OCI-LY3 (cell line): ENCODE measurements around the gene IL18.
A peak's percentile ranks its signal among the peaks of the same experiment; 100 is the strongest.

Experiments
- H2AFZ ChIP-seq: fragments of 200-600, 300-600 bp; shearing (Covaris generic); 2 replicates; pipeline ENCODE4 v1.6.0; 2014; ENCODE audit warnings: antibody characterized with exemption, low read depth, low read length
- H3K27ac ChIP-seq: fragments of 200-600, 300-600 bp; sonication (generic); 2 replicates; pipeline ENCODE4 v1.5.1; 2014; ENCODE audit warnings: mild to moderate bottlenecking, low read length, moderate library complexity, mixed read lengths
- H3K27me3 ChIP-seq: fragments of 200-600, 300-600 bp; sonication (generic); 2 replicates; pipeline ENCODE4 v1.6.1; 2014; ENCODE audit warnings: low read depth, low read length, mixed read lengths
- H3K36me3 ChIP-seq: fragments of 200-600, 300-600 bp; sonication (generic); replicated peaks from 2 replicates; pipeline ENCODE3; 2014; ENCODE audit warnings: low read depth, low read length, mixed read lengths
- H3K4me1 ChIP-seq: fragments of 300-600, 200-600 bp; sonication (generic); 2 replicates; pipeline ENCODE4 v1.6.1; 2014; ENCODE audit warnings: low read length, mixed read lengths
- H3K4me2 ChIP-seq: fragments of 200-600, 300-600 bp; sonication (generic); 2 replicates; pipeline ENCODE4 v1.6.1; 2014; ENCODE audit warnings: low read length, mixed read lengths
- H3K4me3 ChIP-seq: fragments of 300-600, 200-600 bp; sonication (generic); 2 replicates; pipeline ENCODE4 v1.5.1; 2014; ENCODE audit warnings: antibody characterized with exemption, mild to moderate bottlenecking, low read length, moderate library complexity
- H3K79me2 ChIP-seq: fragments of 300-600, 200-600 bp; shearing (Covaris generic); 2 replicates; pipeline ENCODE4 v1.6.1; 2014; ENCODE audit warnings: mild to moderate bottlenecking, low read length, mixed read lengths
- H3K9ac ChIP-seq: fragments of 300-600, 200-600 bp; shearing (Covaris generic); 2 replicates; pipeline ENCODE4 v1.6.0; 2014; ENCODE audit warnings: mild to moderate bottlenecking, low read length, moderate library complexity
- H3K9me3 ChIP-seq: fragments of 200-600, 300-600 bp; shearing (Covaris generic); 2 replicates; pipeline ENCODE4 v1.6.1; 2014; ENCODE audit warnings: low read length, mixed read lengths; ENCODE audit not compliant: insufficient read depth
- H4K20me1 ChIP-seq: fragments of 200-600, 300-600 bp; sonication (generic); 2 replicates; pipeline ENCODE4 v1.6.1; 2016; ENCODE audit warnings: low read length, mixed read lengths; ENCODE audit not compliant: insufficient read depth
- EZH2phosphoT487 ChIP-seq: fragments of 200-600 bp; shearing (Covaris generic); IDR thresholded peaks from 2 replicates; pipeline ENCODE4 v1.6.1; 2018; ENCODE audit warnings: antibody characterized with exemption, mixed run types, low read depth
- TF ChIP-seq, protein P1 (sequence below): fragments of 200-600, 300-600 bp; sonication (generic); IDR thresholded peaks from 2 replicates; pipeline ENCODE4 v1.5.1; 2014; ENCODE audit warnings: antibody characterized with exemption, low read length, low read depth

IL18 gene

GRCh38 chr11:112143597-112143996 is 20.3 kb downstream of the IL18 start:
- Histone ChIP-seq H3K9ac (no peak overlapping the region), H3K27ac (no peak overlapping the region), H3K27me3 (no peaks in the 10 kb centered on the region), H3K4me1 (no peaks in the 10 kb centered on the region), H2AFZ (no peak overlapping the region), H3K4me2 (no peak overlapping the region), H3K79me2 (no peaks in the 10 kb centered on the region), H3K9me3 (no peaks in the 10 kb centered on the region), H4K20me1 (no peaks in the 10 kb centered on the region), H3K4me3 (no peak overlapping the region), H3K36me3 (no peaks in the 10 kb centered on the region)
- TF ChIP-seq, protein P1, sequence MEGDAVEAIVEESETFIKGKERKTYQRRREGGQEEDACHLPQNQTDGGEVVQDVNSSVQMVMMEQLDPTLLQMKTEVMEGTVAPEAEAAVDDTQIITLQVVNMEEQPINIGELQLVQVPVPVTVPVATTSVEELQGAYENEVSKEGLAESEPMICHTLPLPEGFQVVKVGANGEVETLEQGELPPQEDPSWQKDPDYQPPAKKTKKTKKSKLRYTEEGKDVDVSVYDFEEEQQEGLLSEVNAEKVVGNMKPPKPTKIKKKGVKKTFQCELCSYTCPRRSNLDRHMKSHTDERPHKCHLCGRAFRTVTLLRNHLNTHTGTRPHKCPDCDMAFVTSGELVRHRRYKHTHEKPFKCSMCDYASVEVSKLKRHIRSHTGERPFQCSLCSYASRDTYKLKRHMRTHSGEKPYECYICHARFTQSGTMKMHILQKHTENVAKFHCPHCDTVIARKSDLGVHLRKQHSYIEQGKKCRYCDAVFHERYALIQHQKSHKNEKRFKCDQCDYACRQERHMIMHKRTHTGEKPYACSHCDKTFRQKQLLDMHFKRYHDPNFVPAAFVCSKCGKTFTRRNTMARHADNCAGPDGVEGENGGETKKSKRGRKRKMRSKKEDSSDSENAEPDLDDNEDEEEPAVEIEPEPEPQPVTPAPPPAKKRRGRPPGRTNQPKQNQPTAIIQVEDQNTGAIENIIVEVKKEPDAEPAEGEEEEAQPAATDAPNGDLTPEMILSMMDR: no peak
- TF ChIP-seq EZH2phosphoT487: no peak

DNA sequence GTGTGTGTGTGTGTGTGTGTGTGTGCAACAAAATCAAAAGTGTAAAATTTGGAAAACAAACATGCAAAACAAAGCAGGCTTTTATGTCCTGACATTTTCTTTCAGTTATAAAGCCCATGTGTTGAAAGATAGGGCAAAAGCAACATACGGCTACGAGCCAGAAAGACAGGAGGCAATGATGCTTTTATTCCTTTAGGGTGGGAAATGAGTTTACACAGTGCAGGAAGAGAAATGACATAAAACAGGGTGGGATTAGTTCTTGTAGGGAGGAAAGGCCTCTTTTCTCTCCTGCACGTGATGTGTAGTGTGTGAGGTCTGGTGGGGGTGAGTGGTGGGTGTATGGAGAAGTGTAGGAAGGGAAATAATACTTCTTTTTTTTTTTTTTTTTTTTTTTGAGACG is 29.4 kb downstream of the IL18 start:
- Histone ChIP-seq H4K20me1 (no peaks in the 10 kb centered on the region), H3K9ac (no peak overlapping the region), H3K4me1 (peaks cover 7% of the 10 kb centered on the region), H3K4me2 (no peak overlapping the region), H2AFZ (no peak overlapping the region), H3K79me2 (no peaks in the 10 kb centered on the region), H3K4me3 (no peak overlapping the region), H3K36me3 (no peaks in the 10 kb centered on the region), H3K9me3 (no peaks in the 10 kb centered on the region), H3K27me3 (no peaks in the 10 kb centered on the region), H3K27ac (no peak overlapping the region)
- TF ChIP-seq, protein P1: no peak
- TF ChIP-seq EZH2phosphoT487: no peak

DNA sequence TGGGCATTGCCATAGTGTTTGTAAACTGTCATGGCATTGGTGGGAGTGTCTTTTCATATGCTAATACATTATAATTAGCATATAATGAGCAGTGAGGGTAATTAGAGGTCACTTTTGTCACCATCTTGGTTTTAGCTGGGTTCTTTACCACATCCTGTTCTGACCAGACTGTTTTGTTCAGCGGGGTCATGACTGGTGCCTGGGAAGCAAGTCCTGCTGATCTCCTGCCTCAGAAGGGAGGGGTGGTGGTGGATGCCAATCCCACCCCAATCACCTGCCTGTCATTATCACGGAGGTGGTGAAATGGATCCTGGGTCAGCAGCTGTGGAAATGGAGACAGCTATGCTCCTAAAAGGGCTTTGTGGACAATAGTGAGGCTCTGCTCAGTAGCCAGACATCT is 31.2 kb downstream of the IL18 start:
- no peak overlapping the region for H3K9ac ChIP-seq
- H3K36me3 ChIP-seq: no peaks in the 10 kb centered on the region
- H3K4me3 ChIP-seq: no peak overlapping the region
- no peaks in the 10 kb centered on the region for H3K79me2 ChIP-seq
- no peaks in the 10 kb centered on the region for H4K20me1 ChIP-seq
- TF ChIP-seq, protein P1: no peak
- no peak for TF ChIP-seq EZH2phosphoT487
- no peak overlapping the region for H3K27ac ChIP-seq
- H2AFZ ChIP-seq: no peak overlapping the region
- no peaks in the 10 kb centered on the region for H3K27me3 ChIP-seq
- no peaks in the 10 kb centered on the region for H3K9me3 ChIP-seq
- peaks cover 9% of the 10 kb centered on the region for H3K4me1 ChIP-seq
- no peak overlapping the region for H3K4me2 ChIP-seq

DNA sequence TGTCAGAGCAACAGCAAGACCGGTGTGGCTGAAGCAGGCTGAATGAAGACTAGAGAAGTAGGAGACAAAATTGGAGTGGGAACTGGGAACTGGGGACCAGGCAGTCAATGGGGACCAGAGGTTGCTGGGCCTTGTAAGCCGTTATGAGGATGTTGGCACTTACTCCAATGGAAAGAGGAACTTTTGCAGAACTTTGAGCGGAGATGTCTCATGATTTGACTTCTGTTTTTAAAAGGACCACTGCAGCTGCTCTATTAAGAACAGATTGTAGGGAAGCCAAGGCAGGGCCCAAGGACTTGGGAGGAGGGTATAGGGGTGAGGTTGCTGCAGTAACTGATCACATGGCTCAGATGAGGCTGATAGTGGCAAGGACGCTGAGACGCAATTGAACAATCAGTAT is 34.2 kb downstream of the IL18 start:
- Histone ChIP-seq H3K9ac (no peak overlapping the region), H3K27ac (no peak overlapping the region), H3K4me2 (peak overlapping the region; percentile 4; the same call in 1 of the 2 replicates), H2AFZ (no peak overlapping the region), H3K4me1 (peaks cover 13% of the 10 kb centered on the region), H4K20me1 (no peaks in the 10 kb centered on the region), H3K27me3 (no peaks in the 10 kb centered on the region), H3K79me2 (no peaks in the 10 kb centered on the region), H3K36me3 (no peaks in the 10 kb centered on the region), H3K9me3 (no peaks in the 10 kb centered on the region), H3K4me3 (no peak overlapping the region)
- no peak for TF ChIP-seq EZH2phosphoT487
- TF ChIP-seq, protein P1: no peak
